HepG2 (cell line): ENCODE results near the gene CD48. TPM values are rescaled to one million over a fixed set of nuclear protein-coding genes. Genes with fewer than 3 reads are reported as not detected.

Experiments
- ATAC-seq: fragments of 200-7000 bp; cut with Tn5 transposase; 3 replicates; pipeline ENCODE4 v1.9.1; 2020; ENCODE audit warnings: mild to moderate bottlenecking, moderate library complexity
- BruUV-seq: library from RNA; stranded (reverse); fragments of 400-500 nt; replicated peaks from 2 replicates; lab custom pipeline; 2021; lab: Mats Ljungman, UMichigan
- CTCF ChIA-PET: fragments of 300-600 bp; formaldehyde crosslinking; extraction: SDS; loops from one replicate; lab custom pipeline; 2021; ENCODE audit warnings: low total read pairs, inconsistent platforms, low intra/inter-chr PET ratio; lab: Yijun Ruan, JAX
- POLR2A ChIA-PET: fragments of 350-600 bp; sonication (Branson Sonifier 250); formaldehyde crosslinking; loops from one replicate; lab custom pipeline; 2020; ENCODE audit warnings: antibody characterized with exemption, inconsistent platforms; lab: Yijun Ruan, JAX
- DNase-seq: peaks from one replicate; pipeline ENCODE4 v3.0.0-alpha.2; 2015; ENCODE audit warnings: low spot score
- FAIRE-seq: peaks from 3 replicates; lab custom pipeline; 2011; peaks lifted over from hg19 to GRCh38; lab: Jason Lieb, UNC
- H2AFZ ChIP-seq: one replicate; pipeline ENCODE4 v1.6.1; 2011; ENCODE audit warnings: low read length, inconsistent platforms
- H3K27ac ChIP-seq: fragments of 300-600 bp; 3 replicates; pipeline ENCODE4 v1.8.0; 2011; ENCODE audit warnings: mixed run types, mild to moderate bottlenecking, mixed read lengths, low read length, inconsistent platforms; ENCODE audit not compliant: insufficient read depth; ENCODE audit errors: extremely low read length
- H3K27me3 ChIP-seq, 2 experiments: fragments of 200-600 bp in 1 of 2; 2 replicates in 1 of 2; 3 replicates in 1 of 2; pipeline versions ENCODE4 v1.6.0 to v1.8.0; 2011; ENCODE audit warnings: low read length in 2 of 2, mild to moderate bottlenecking in 2 of 2, moderate library complexity in 2 of 2, inconsistent platforms in 1 of 2; ENCODE audit not compliant: insufficient read depth in 2 of 2, control insufficient read depth in 1 of 2
- H3K36me3 ChIP-seq, 2 experiments: fragments of 200-600 bp in 1 of 2; replicated peaks in 1 of 2; 2 replicates in 1 of 2; 3 replicates in 1 of 2; pipeline versions ENCODE4 v1.5.1 to v1.8.0; 2011; ENCODE audit warnings: low read length in 2 of 2, inconsistent platforms in 1 of 2; ENCODE audit not compliant: insufficient read depth in 2 of 2, control insufficient read depth in 1 of 2
- H3K4me1 ChIP-seq: 2 replicates; pipeline ENCODE4 v1.5.1; 2012; ENCODE audit warnings: low read length, inconsistent platforms; ENCODE audit not compliant: insufficient read depth
- H3K4me2 ChIP-seq: 2 replicates; pipeline ENCODE4 v1.6.0; 2011; ENCODE audit warnings: low read depth, low read length, inconsistent platforms
- H3K4me3 ChIP-seq, 3 experiments: fragments of 200-600 bp in 1 of 3; sonication (generic), shearing (Covaris generic) in 1 of 3; replicated peaks in 1 of 3; 2 replicates each; pipeline ENCODE4 v1.5.1; 2011 to 2016; ENCODE audit warnings: low read length in 3 of 3, inconsistent platforms in 2 of 3, low read depth in 2 of 3, mild to moderate bottlenecking in 2 of 3, control low read depth in 1 of 3, mixed read lengths in 1 of 3; ENCODE audit not compliant: insufficient read depth in 1 of 3
- H3K79me2 ChIP-seq: one replicate; pipeline ENCODE4 v1.6.1; 2011; ENCODE audit warnings: low read length, inconsistent platforms; ENCODE audit not compliant: insufficient read depth
- H3K9ac ChIP-seq: 2 replicates; pipeline ENCODE4 v1.6.0; 2011; ENCODE audit warnings: mild to moderate bottlenecking, low read depth, low read length, inconsistent platforms; ENCODE audit not compliant: insufficient read depth
- H3K9me3 ChIP-seq: 2 replicates; pipeline ENCODE4 v1.5.1; 2012; ENCODE audit warnings: mild to moderate bottlenecking, low read length
- H4K20me1 ChIP-seq: 2 replicates; pipeline ENCODE4 v1.6.0; 2011; ENCODE audit warnings: inconsistent platforms, mild to moderate bottlenecking, low read length, moderate library complexity; ENCODE audit not compliant: insufficient read depth
- BRD4 ChIP-seq: sonication (generic); formaldehyde crosslinking; IDR thresholded peaks from 2 replicates; pipeline ENCODE4 v1.4.0; 2020; ENCODE audit warnings: missing genetic modification reagents
- DZIP1 ChIP-seq: sonication (generic); formaldehyde crosslinking; IDR thresholded peaks from 2 replicates; pipeline ENCODE4 v1.5.0; 2020; ENCODE audit warnings: mild to moderate bottlenecking, missing genetic modification reagents
- KDM5A ChIP-seq: fragments of 200-600 bp; sonication (generic); IDR thresholded peaks from 2 replicates; pipeline ENCODE4 v1.7.0; 2018; ENCODE audit warnings: antibody characterized with exemption, mild to moderate bottlenecking, low read length, borderline replicate concordance
- SMAD1 ChIP-seq: sonication (generic); formaldehyde crosslinking; IDR thresholded peaks from 2 replicates; pipeline ENCODE4 v1.4.0; 2020; ENCODE audit warnings: missing genetic modification reagents, low read depth, mild to moderate bottlenecking, borderline replicate concordance
- ZBTB14 ChIP-seq: sonication (generic); formaldehyde crosslinking; IDR thresholded peaks from 2 replicates; pipeline ENCODE4 v1.4.0; 2020; ENCODE audit warnings: missing genetic modification reagents
- ZBTB37 ChIP-seq: sonication (generic); formaldehyde crosslinking; IDR thresholded peaks from 2 replicates; pipeline ENCODE4 v1.4.0; 2020; ENCODE audit warnings: mild to moderate bottlenecking, missing genetic modification reagents
- ZFP91 ChIP-seq: sonication (generic); formaldehyde crosslinking; IDR thresholded peaks from 2 replicates; pipeline ENCODE4 v1.9.0; 2022; ENCODE audit warnings: missing genetic modification reagents, mild to moderate bottlenecking, borderline replicate concordance
- ZNF232 ChIP-seq: sonication (generic); formaldehyde crosslinking; IDR thresholded peaks from 2 replicates; pipeline ENCODE4 v1.4.0; 2020; ENCODE audit warnings: missing genetic modification reagents, borderline replicate concordance
- ZNF235 ChIP-seq: sonication (generic); formaldehyde crosslinking; IDR thresholded peaks from 2 replicates; pipeline ENCODE4 v1.8.1; 2023; ENCODE audit warnings: mild to moderate bottlenecking, missing genetic modification reagents, borderline replicate concordance
- ZNF253 ChIP-seq: sonication (generic); formaldehyde crosslinking; IDR thresholded peaks from 2 replicates; pipeline ENCODE4 v1.8.0; 2022; ENCODE audit warnings: mild to moderate bottlenecking, missing genetic modification reagents, borderline replicate concordance
- ZNF34 ChIP-seq: sonication (generic); formaldehyde crosslinking; IDR thresholded peaks from 2 replicates; pipeline ENCODE4 v1.4.0; 2020; ENCODE audit warnings: mild to moderate bottlenecking, missing genetic modification reagents, borderline replicate concordance
- ZNF441 ChIP-seq: sonication (generic); formaldehyde crosslinking; IDR thresholded peaks from 2 replicates; pipeline ENCODE4 v1.7.0; 2021; ENCODE audit warnings: missing genetic modification reagents, borderline replicate concordance
- ZNF577 ChIP-seq: sonication (generic); formaldehyde crosslinking; IDR thresholded peaks from 2 replicates; pipeline ENCODE4 v1.4.0; 2020; ENCODE audit warnings: mild to moderate bottlenecking, low read depth, missing genetic modification reagents, borderline replicate concordance
- ZNF740 ChIP-seq: sonication (generic); formaldehyde crosslinking; IDR thresholded peaks from 2 replicates; pipeline ENCODE4 v1.4.0; 2020; ENCODE audit warnings: missing genetic modification reagents
- WGBS: methylation state at CpG from one replicate; pipeline ENCODE4 v1.1.6; 2017; ENCODE audit warnings: low lambda C conversion rate; 5-methylcytosine and 5-hydroxymethylcytosine counted together
- in situ Hi-C: cut with HindIII; loops from 2 replicates; pipeline ENCODE4 v1.10.0; 2017; ENCODE audit warnings: low pct_unique_long_range_greater_than_20kb; ENCODE audit not compliant: extremely low pct_ligation_motif_present
- intact Hi-C: fragments of 100-400 bp; cut with micrococcal nuclease; formaldehyde crosslinking; loops from one replicate; pipeline ENCODE4 v1.10.0; 2022; ENCODE audit not compliant: unreplicated experiment
- polyA plus RNA-seq, 8 experiments: library from polyadenylated mRNA; depleted of rRNA in 3 of 8; stranded (reverse) in 7 of 8; unstranded in 1 of 8; fragments of >200 nt; fragmentation: Illumina TruSeq in 4 of 8; extraction: Trizol in 4 of 8; gene quantifications; 2 replicates each; pipeline versions ENCODE4 v1.2.1 to v1.2.3, GENCODE V29; 2011 to 2016; ENCODE audit warnings: low read depth in 4 of 8, missing spikeins in 1 of 8, mixed read lengths in 1 of 8; ENCODE audit not compliant: insufficient read depth in 1 of 8
- total RNA-seq, 5 experiments: library from RNA; depleted of rRNA; stranded (reverse); fragments of >200 nt; fragmentation: Illumina TruSeq; extraction: Trizol; gene quantifications; 2 replicates each; pipeline ENCODE4 v1.2.3, GENCODE V29; 2016; ENCODE audit warnings: low read depth in 1 of 5

CD48 gene
- total and polyA plus RNA-seq, 2 of the 13 experiments (the other 11 are each of a cell fraction or from before 2014, with no cell fraction given), result not detected

GRCh38 chr1:160744852-160745520 is 33.4 kb upstream of the CD48 start (continued):
- no peak for TF ChIP-seq ZFP91 (CRISPR knock-in tag)
- no peak for TF ChIP-seq KDM5A
- TF ChIP-seq ZNF740 (CRISPR knock-in tag), result no peak
- TF ChIP-seq BRD4, result no peak

- Histone ChIP-seq H3K27ac (no peak overlapping the region), H3K9me3 (no peaks in the 10 kb centered on the region), H3K27me3 (no peaks in the 10 kb centered on the region), H3K9ac (no peak overlapping the region), H3K79me2 (no peaks in the 10 kb centered on the region), H3K4me1 (no peaks in the 10 kb centered on the region), H3K4me2 (no peak overlapping the region), H3K4me3 (no peak overlapping the region), H3K36me3 (no peaks in the 10 kb centered on the region), H4K20me1 (no peaks in the 10 kb centered on the region), H2AFZ (no peak overlapping the region)
- 9% methylated on average over 7 of the region's 7 CpGs for WGBS
- no TSS peak for BruUV-seq
- TF ChIP-seq ZNF235 (CRISPR knock-in tag) (no peak), SMAD1 (CRISPR knock-in tag) (no peak), ZNF253 (CRISPR knock-in tag) (no peak), ZNF232 (CRISPR knock-in tag) (no peak), ZNF441 (CRISPR knock-in tag) (no peak), ZBTB14 (no peak), DZIP1 (CRISPR knock-in tag) (no peak), ZNF577 (CRISPR knock-in tag) (no peak), ZNF34 (CRISPR knock-in tag) (no peak), ZBTB37 (CRISPR knock-in tag) (no peak)
- FAIRE-seq (no peak), DNase-seq (no peak), ATAC-seq (no peak)
- in situ Hi-C loops, result no loop called here
- ChIA-PET POLR2A (no interaction called here), CTCF (no interaction called here)
- intact Hi-C loops, result no loop called here
Measured at GRCh38 chr1:160744199-160744851, 32.7 kb upstream of the CD48 start.
